ENCODE results near the gene GNG12. TPM values are rescaled to one million over a fixed set of nuclear protein-coding genes. Genes with fewer than 3 reads are reported as not detected.

Gene GNG12
- total and polyA plus RNA-seq, 9 of the 15 experiments (the other 6 are each of a cell fraction or from before 2014, with no cell fraction given), result 2.6 to 6.0 (median 4.1) TPM

DNA sequence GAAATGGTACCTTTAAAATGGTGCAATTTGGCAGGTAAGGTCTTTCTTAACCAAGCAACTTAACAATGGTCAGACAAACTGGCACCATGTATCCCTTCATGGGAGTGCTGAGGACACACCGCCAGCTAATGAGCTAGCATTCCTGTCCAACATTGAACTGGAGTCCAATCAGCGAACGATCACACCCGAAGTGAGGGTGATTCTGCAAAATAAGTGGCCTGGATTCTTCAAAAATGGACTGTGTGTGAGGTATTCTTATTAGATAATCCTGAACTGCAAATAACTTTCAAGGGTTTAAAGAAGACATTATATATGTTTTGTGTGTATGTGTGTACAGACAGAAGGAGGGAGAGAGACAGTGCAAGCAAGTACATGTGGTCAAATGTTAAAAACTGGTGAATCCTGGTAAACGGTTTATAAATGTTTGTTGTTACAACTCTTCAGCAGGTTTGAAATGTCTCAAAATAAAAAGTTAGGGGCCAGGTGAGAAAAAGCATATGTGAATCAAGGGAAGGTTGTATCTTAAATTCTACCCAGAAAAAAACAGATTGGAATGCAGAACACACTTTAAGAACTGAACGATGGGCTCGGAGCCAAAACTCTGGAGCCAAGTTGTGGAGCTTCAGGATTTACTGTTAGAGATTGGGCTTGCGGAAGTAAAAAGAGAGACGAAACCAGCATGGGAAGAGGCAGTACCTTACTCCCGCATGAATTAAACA lies 127.4 kb downstream of the GNG12 start:
- in situ Hi-C loops (cut with MboI) (no loop called here), intact Hi-C loops (cut with micrococcal nuclease) (no loop called here)
- Histone ChIP-seq H3K9me1 (ENCODE audit: control insufficient read depth, insufficient read depth, low read length) (no peaks in the 10 kb centered on the region), H3K79me2 (ENCODE audit: control insufficient read depth, insufficient read depth, low read length) (no peaks in the 10 kb centered on the region), H3K4me3 (no peak overlapping the region), H4K20me1 (replicated peaks; ENCODE audit: control insufficient read depth, insufficient read depth, low read length) (no peaks in the 10 kb centered on the region), H3K4me2 (ENCODE audit: insufficient read depth, low read length) (peak overlapping the region; percentile 53), H3K9me3 (replicated peaks; ENCODE audit: control insufficient read depth, insufficient read depth, low read depth, low read length) (no peaks in the 10 kb centered on the region), H3K36me3 (ENCODE audit: control insufficient read depth, insufficient read depth, low read length) (no peaks in the 10 kb centered on the region), H3K27me3 (ENCODE audit: control insufficient read depth in 2 of 2, insufficient read depth in 2 of 2, low read length in 2 of 2) (no peaks in the 10 kb centered on the region), H3K27ac (ENCODE audit: extremely low read depth, low read depth, low read length) (no peak overlapping the region), H2AFZ (ENCODE audit: low read depth, low read length) (peak overlapping the region; percentile 79), H3K9ac (ENCODE audit: insufficient read depth in 1 of 2, low read depth in 2 of 2, low read length in 2 of 2) (peak overlapping the region; percentile 7 to 71; a peak in 2 of 4 replicates), H3K4me1 (replicated peaks in 1 of 2; ENCODE audit: control insufficient read depth in 2 of 2, insufficient read depth in 2 of 2, low read length in 2 of 2) (peaks cover 23 to 44% of the 10 kb centered on the region in 2 experiments)
- TF ChIP-seq NFIC (IDR thresholded peaks at IDR 0.05) (peak; percentile 87), C11orf30 (IDR thresholded peaks at IDR 0.05; ENCODE audit: low read depth) (peak; percentile 70), CBFA2T2 (conservative IDR thresholded peaks at IDR 0.05) (no peak), ZNF316 (IDR thresholded peaks at IDR 0.05) (peak; percentile 68), MAFG (tag; conservative IDR thresholded peaks at IDR 0.05) (peak; percentile 63), NFE2 (IDR thresholded peaks at IDR 0.05; ENCODE audit: low read depth) (peak; percentile 71)
- WGBS (ENCODE audit: insufficient coverage, low coverage, missing lambda C conversion rate), result 15% methylated on average over 10 of the region's 10 CpGs
- peak; percentile 53 for ATAC-seq
- no TSS peak for BruUV-seq (replicated peaks)
- ChIA-PET CTCF (ENCODE audit: low intra/inter-chr PET ratio) (no interaction called here), POLR2A (interaction anchor here (0.7 to 1.9 kb wide), 6 partner anchors 11 to 21 kb away, joined by 3 to 8 read pairs (median 5); partner anchors contain the start of gene GADD45A)
- DNase-seq (ENCODE audit: extremely low read depth in 1 of 4, low spot score in 3 of 4), result no peak
- peak; percentile 19 for FAIRE-seq

- POLR2A ChIA-PET, result interaction anchor here (0.8 to 1.6 kb wide), 3 partner anchors 10 to 18 kb away, joined by 3 to 7 read pairs (median 6); no protein-coding TSS in a partner anchor
- TF ChIP-seq CHAMP1 (IDR thresholded peaks at IDR 0.05), result no peak
- TF ChIP-seq RNF219 (CRISPR knock-in tag; IDR thresholded peaks at IDR 0.05), result no peak
- no peak for TF ChIP-seq GATAD2A (IDR thresholded peaks at IDR 0.05)
- TF ChIP-seq ZNF41 (CRISPR knock-in tag; conservative IDR thresholded peaks at IDR 0.05), result no peak
- TF ChIP-seq ZNF239 (CRISPR knock-in tag; IDR thresholded peaks at IDR 0.05), result no peak
Measured at GRCh38 chr1:67704351-67704750, 128.9 kb downstream of the GNG12 start.

More at GRCh38 chr1:67704351-67704750, 128.9 kb downstream of the GNG12 start:
- no peak for DNase-seq (ENCODE audit: extremely low read depth in 1 of 4, low spot score in 3 of 4)
- no peak for ATAC-seq
- Histone ChIP-seq H3K27me3 (ENCODE audit: control insufficient read depth in 2 of 2, insufficient read depth in 2 of 2, low read length in 2 of 2) (no peaks in the 10 kb centered on the region), H3K79me2 (ENCODE audit: control insufficient read depth, insufficient read depth, low read length) (no peaks in the 10 kb centered on the region), H3K9me1 (ENCODE audit: control insufficient read depth, insufficient read depth, low read length) (no peaks in the 10 kb centered on the region), H2AFZ (ENCODE audit: low read depth, low read length) (peak overlapping the region; percentile 33; the same call in 1 of the 2 replicates), H3K27ac (ENCODE audit: extremely low read depth, low read depth, low read length) (no peak overlapping the region), H3K4me1 (replicated peaks in 1 of 2; ENCODE audit: control insufficient read depth in 2 of 2, insufficient read depth in 2 of 2, low read length in 2 of 2) (peaks cover 25 to 43% of the 10 kb centered on the region in 2 experiments), H3K4me2 (ENCODE audit: insufficient read depth, low read length) (no peak overlapping the region), H4K20me1 (replicated peaks; ENCODE audit: control insufficient read depth, insufficient read depth, low read length) (no peaks in the 10 kb centered on the region), H3K36me3 (ENCODE audit: control insufficient read depth, insufficient read depth, low read length) (no peaks in the 10 kb centered on the region), H3K4me3 (no peak overlapping the region), H3K9me3 (replicated peaks; ENCODE audit: control insufficient read depth, insufficient read depth, low read depth, low read length) (no peaks in the 10 kb centered on the region), H3K9ac (ENCODE audit: insufficient read depth in 1 of 2, low read depth in 2 of 2, low read length in 2 of 2) (no peak overlapping the region)
- FAIRE-seq, result no peak
- CTCF ChIA-PET (ENCODE audit: low intra/inter-chr PET ratio), result no interaction called here
- intact Hi-C loops (cut with micrococcal nuclease) (no loop called here), in situ Hi-C loops (cut with MboI) (no loop called here)
- BruUV-seq (replicated peaks), result no TSS peak
- 53% methylated on average over 3 of the region's 3 CpGs for WGBS (ENCODE audit: insufficient coverage, low coverage, missing lambda C conversion rate)

Data from K562 (cell line).